SK-N-SH treated with all-trans-retinoic acid at 6 μM for 48 hours (cell line): ENCODE results near the gene MTFR1L.

Source experiments
- ATAC-seq: fragments of 200-7000 bp; cut with Tn5 transposase; 3 replicates; pipeline ENCODE4 v1.9.1; 2020; ENCODE audit warnings: mild to moderate bottlenecking, moderate library complexity
- ARNTL ChIP-seq: fragments of 450-650 bp; formaldehyde crosslinking; IDR thresholded peaks from 2 replicates; pipeline ENCODE4 v1.5.0; 2020; ENCODE audit warnings: low read depth, mild to moderate bottlenecking, moderate library complexity, borderline replicate concordance
- CREB5 ChIP-seq: fragments of 250-450 bp; sonication (Bioruptor Pico); IDR thresholded peaks from 2 replicates; pipeline ENCODE4 v1.5.1; 2020; ENCODE audit warnings: low read depth, mild to moderate bottlenecking, moderate library complexity
- CSDC2 ChIP-seq: fragments of 250-450 bp; sonication (Bioruptor Pico); IDR thresholded peaks from 2 replicates; pipeline ENCODE4 v1.5.0; 2020; ENCODE audit warnings: mild to moderate bottlenecking, moderate library complexity
- CSRNP3 ChIP-seq: fragments of 250-450 bp; sonication (Bioruptor Pico); IDR thresholded peaks from 2 replicates; pipeline ENCODE4 v1.5.1; 2021; ENCODE audit warnings: mild to moderate bottlenecking, moderate library complexity
- ESRRG ChIP-seq: fragments of 250-450 bp; sonication (Bioruptor Pico); IDR thresholded peaks from 2 replicates; pipeline ENCODE4 v1.6.1; 2021; ENCODE audit warnings: mild to moderate bottlenecking
- GLIS3 ChIP-seq: fragments of 250-450 bp; sonication (Bioruptor Pico); IDR thresholded peaks from 2 replicates; pipeline ENCODE4 v1.5.0; 2020; ENCODE audit warnings: mild to moderate bottlenecking, moderate library complexity
- ISL1 ChIP-seq: fragments of 250-450 bp; sonication (Bioruptor Pico); IDR thresholded peaks from 2 replicates; pipeline ENCODE4 v2.1.2; 2022; ENCODE audit warnings: mild to moderate bottlenecking, moderate library complexity
- OSR1 ChIP-seq: fragments of 250-450 bp; sonication (Bioruptor Pico); IDR thresholded peaks from 2 replicates; pipeline ENCODE4 v1.8.0; 2022; ENCODE audit warnings: moderate library complexity, mild to moderate bottlenecking, inconsistent platforms
- PATZ1 ChIP-seq: fragments of 250-450 bp; sonication (Bioruptor Pico); IDR thresholded peaks from 2 replicates; pipeline ENCODE4 v1.8.0; 2020; ENCODE audit warnings: mild to moderate bottlenecking, moderate library complexity, borderline replicate concordance
- POU6F1 ChIP-seq: fragments of 250-450 bp; sonication (Bioruptor Pico); IDR thresholded peaks from 2 replicates; pipeline ENCODE4 v1.8.0; 2021; ENCODE audit warnings: low read depth, mild to moderate bottlenecking, moderate library complexity, borderline replicate concordance
- PPARA ChIP-seq: fragments of 250-450 bp; sonication (Bioruptor Pico); IDR thresholded peaks from 2 replicates; pipeline ENCODE4 v1.5.0; 2020; ENCODE audit warnings: mild to moderate bottlenecking, borderline replicate concordance
- RARB ChIP-seq: fragments of 250-450 bp; sonication (Bioruptor Pico); IDR thresholded peaks from 2 replicates; pipeline ENCODE4 v1.8.0; 2021; ENCODE audit warnings: mild to moderate bottlenecking, moderate library complexity
- SNAI2 ChIP-seq: fragments of 250-450 bp; sonication (Bioruptor Pico); IDR thresholded peaks from 2 replicates; pipeline ENCODE4 v1.5.0; 2020; ENCODE audit warnings: mild to moderate bottlenecking, moderate library complexity
- TOX ChIP-seq: fragments of 250-450 bp; sonication (Bioruptor Pico); IDR thresholded peaks from 2 replicates; pipeline ENCODE4 v1.8.0; 2021; ENCODE audit warnings: mild to moderate bottlenecking, moderate library complexity, borderline replicate concordance
- TSHZ2 ChIP-seq: fragments of 250-450 bp; sonication (Bioruptor Pico); IDR thresholded peaks from 2 replicates; pipeline ENCODE4 v1.5.0; 2020; ENCODE audit warnings: mild to moderate bottlenecking, moderate library complexity
- ZC3H10 ChIP-seq: fragments of 250-450 bp; sonication (Bioruptor Pico); IDR thresholded peaks from 2 replicates; pipeline ENCODE4 v1.5.1; 2021; ENCODE audit warnings: mild to moderate bottlenecking, moderate library complexity
- ZFP3 ChIP-seq: fragments of 250-450 bp; sonication (Bioruptor Pico); IDR thresholded peaks from 2 replicates; pipeline ENCODE4 v1.5.0; 2020; ENCODE audit warnings: mild to moderate bottlenecking, moderate library complexity
- ZFP30 ChIP-seq: fragments of 450-650 bp; formaldehyde crosslinking; IDR thresholded peaks from 2 replicates; pipeline ENCODE4 v1.5.0; 2022; ENCODE audit warnings: mild to moderate bottlenecking, moderate library complexity
- ZNF70 ChIP-seq: fragments of 450-650 bp; formaldehyde crosslinking; IDR thresholded peaks from 2 replicates; pipeline ENCODE4 v1.5.0; 2020; ENCODE audit warnings: mild to moderate bottlenecking, moderate library complexity
- ZNF8 ChIP-seq: fragments of 450-650 bp; formaldehyde crosslinking; IDR thresholded peaks from 2 replicates; pipeline ENCODE4 v1.5.0; 2020; ENCODE audit warnings: mild to moderate bottlenecking, moderate library complexity

MTFR1L gene

GRCh38 chr1:25780318-25781129 lies 39.2 kb upstream of the MTFR1L start (continued):
- TF ChIP-seq TSHZ2 (CRISPR knock-in tag), result no peak
- no peak for TF ChIP-seq CREB5
- TF ChIP-seq PPARA (CRISPR knock-in tag), result no peak

GRCh38 chr1:25781130-25781433 lies 38.7 kb upstream of the MTFR1L start:
- no peak for ATAC-seq
- TF ChIP-seq CSDC2, result no peak
- TF ChIP-seq ESRRG, result no peak
- no peak for TF ChIP-seq CSRNP3
- TF ChIP-seq ZC3H10 (CRISPR knock-in tag), result no peak
- TF ChIP-seq TOX (CRISPR knock-in tag), result no peak
- no peak for TF ChIP-seq ZFP3 (CRISPR knock-in tag)
- no peak for TF ChIP-seq OSR1
- no peak for TF ChIP-seq ZNF8 (CRISPR knock-in tag)
- TF ChIP-seq PATZ1 (CRISPR knock-in tag), result no peak
- no peak for TF ChIP-seq POU6F1
- TF ChIP-seq ISL1 (CRISPR knock-in tag), result no peak
- TF ChIP-seq ZNF70 (CRISPR knock-in tag), result no peak
- no peak for TF ChIP-seq GLIS3
- TF ChIP-seq ARNTL (CRISPR knock-in tag), result no peak
- TF ChIP-seq CREB5, result no peak
- TF ChIP-seq TSHZ2 (CRISPR knock-in tag), result no peak
- no peak for TF ChIP-seq RARB (CRISPR knock-in tag)
- TF ChIP-seq PPARA (CRISPR knock-in tag), result no peak
- no peak for TF ChIP-seq SNAI2
- no peak for TF ChIP-seq ZFP30 (CRISPR knock-in tag)
